Neural cell (in vitro differentiated cells): Measurements from ENCODE around the gene CHN1.

Experiments
- CTCF ChIP-seq: fragments of 450-650 bp; IDR thresholded peaks from 2 replicates; pipeline ENCODE4 v1.5.1; 2014; ENCODE audit warnings: antibody characterized with exemption, mild to moderate bottlenecking, moderate library complexity; ENCODE audit not compliant: poor library complexity, severe bottlenecking
- EZH2 ChIP-seq: fragments of 200-600, 300-800 bp; shearing (Covaris generic), sonication (generic); IDR thresholded peaks from 2 replicates; pipeline ENCODE4 v1.6.1; 2014; ENCODE audit warnings: antibody characterized with exemption, low read length, borderline replicate concordance, mild to moderate bottlenecking; ENCODE audit not compliant: insufficient read depth, poor library complexity, severe bottlenecking
- POLR2AphosphoS5 ChIP-seq: IDR thresholded peaks from 2 replicates; pipeline ENCODE4 v1.6.1; 2012
- REST ChIP-seq: IDR thresholded peaks from 2 replicates; pipeline ENCODE4 v1.6.1; 2012; ENCODE audit warnings: borderline replicate concordance
- SMC3 ChIP-seq: fragments of 450-650 bp; conservative IDR thresholded peaks from 2 replicates; pipeline ENCODE4 v1.6.1; 2014; ENCODE audit warnings: antibody characterized with exemption, mild to moderate bottlenecking, moderate library complexity; ENCODE audit not compliant: poor library complexity

- TF ChIP-seq REST (no peak), SMC3 (no peak), CTCF (no peak), EZH2 (no peak), POLR2AphosphoS5 (no peak)
Measured at GRCh38 chr2:174753038-174753633, 252.0 kb downstream of the CHN1 start.
